ENCODE data around the gene HDAC4. TPM values are rescaled to one million over a fixed set of nuclear protein-coding genes. Genes with fewer than 3 reads are reported as not detected.

HDAC4 gene
- polyA plus RNA-seq, 1 experiment: 4.4 TPM

GRCh38 chr2:239095460-239096081 is 305.2 kb downstream of the HDAC4 start:
- TF ChIP-seq CTCF (IDR thresholded peaks at IDR 0.05; ENCODE audit: insufficient read depth, low read depth, low read length): no peak
- Histone ChIP-seq H3K27me3 (ENCODE audit: control insufficient read depth, insufficient read depth, low read length) (no peaks in the 10 kb centered on the region), H3K4me3 (ENCODE audit: low read depth, low read length) (no peak overlapping the region), H3K36me3 (ENCODE audit: control insufficient read depth, insufficient read depth, low read length) (no peaks in the 10 kb centered on the region; the same call in 1 of the 2 replicates)
- DNase-seq (ENCODE audit: low read depth): no peak
- CTCF ChIA-PET: interaction anchor here (1.5 kb wide), 1 partner anchor 11 kb away, joined by 5 read pairs; no protein-coding TSS in a partner anchor
- POLR2A ChIA-PET: no interaction called here

DNA sequence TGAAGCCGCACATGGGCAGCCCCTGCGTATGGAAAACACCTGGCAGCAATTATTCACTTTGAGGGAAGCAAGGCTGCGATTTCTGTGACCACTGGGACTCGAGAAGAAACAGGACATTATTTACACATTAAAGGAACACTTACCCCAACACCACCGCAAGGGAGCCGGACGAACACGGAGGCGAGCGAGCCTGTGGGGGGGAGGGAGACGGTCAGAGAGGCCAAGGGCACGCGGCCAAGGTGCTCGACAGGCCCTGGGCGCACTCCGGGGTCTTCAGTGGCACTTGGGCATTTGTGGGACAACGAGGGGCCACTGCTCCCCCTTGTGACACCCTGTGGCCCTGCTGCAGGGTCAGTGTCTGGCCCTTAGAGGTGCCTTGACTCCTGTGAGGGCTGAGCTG is 306.0 kb downstream of the HDAC4 start:
- Histone ChIP-seq H3K4me3 (ENCODE audit: low read depth, low read length) (no peak overlapping the region), H3K36me3 (ENCODE audit: control insufficient read depth, insufficient read depth, low read length) (no peaks in the 10 kb centered on the region; the same call in 1 of the 2 replicates), H3K27me3 (ENCODE audit: control insufficient read depth, insufficient read depth, low read length) (no peaks in the 10 kb centered on the region)
- TF ChIP-seq CTCF (IDR thresholded peaks at IDR 0.05; ENCODE audit: insufficient read depth, low read depth, low read length): no peak
- ChIA-PET CTCF (interaction anchor here (1.5 kb wide), 1 partner anchor 12 kb away, joined by 5 read pairs; no protein-coding TSS in a partner anchor), POLR2A (no interaction called here)
- DNase-seq (ENCODE audit: low read depth): no peak

- POLR2A ChIA-PET: no interaction called here
Measured at GRCh38 chr2:239093952-239094351, 306.9 kb downstream of the HDAC4 start.

DNA sequence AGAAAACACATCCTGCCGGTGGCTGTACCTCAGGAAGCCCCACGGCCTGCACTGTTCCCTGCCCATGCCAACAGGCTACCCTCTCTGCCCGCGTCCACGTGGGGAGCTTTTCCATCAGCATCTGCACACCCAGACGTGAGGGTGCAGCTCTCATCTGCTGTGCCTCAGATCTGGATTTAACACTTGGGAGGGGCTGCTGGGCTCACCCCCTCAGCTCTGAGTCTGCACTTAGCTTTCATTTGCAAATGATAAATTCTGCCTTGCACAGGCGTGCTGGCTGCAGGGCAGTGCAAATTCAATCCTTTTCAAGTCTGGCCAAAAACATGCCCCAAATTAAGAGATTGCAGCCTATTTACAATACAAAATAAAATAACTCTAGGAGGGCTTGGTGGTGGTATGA is 307.3 kb downstream of the HDAC4 start:
- DNase-seq (ENCODE audit: low read depth): no peak
- POLR2A ChIA-PET: no interaction called here
- Histone ChIP-seq H3K4me3 (ENCODE audit: low read depth, low read length) (no peak overlapping the region), H3K27me3 (ENCODE audit: control insufficient read depth, insufficient read depth, low read length) (no peaks in the 10 kb centered on the region), H3K36me3 (ENCODE audit: control insufficient read depth, insufficient read depth, low read length) (no peaks in the 10 kb centered on the region; the same call in 1 of the 2 replicates)
- CTCF ChIA-PET: no interaction called here
- TF ChIP-seq CTCF (IDR thresholded peaks at IDR 0.05; ENCODE audit: insufficient read depth, low read depth, low read length): no peak

More at GRCh38 chr2:239093952-239094351, 306.9 kb downstream of the HDAC4 start:
- Histone ChIP-seq H3K27me3 (ENCODE audit: control insufficient read depth, insufficient read depth, low read length) (no peaks in the 10 kb centered on the region), H3K4me3 (ENCODE audit: low read depth, low read length) (no peak overlapping the region), H3K36me3 (ENCODE audit: control insufficient read depth, insufficient read depth, low read length) (no peaks in the 10 kb centered on the region; the same call in 1 of the 2 replicates)
- DNase-seq (ENCODE audit: low read depth): no peak
- CTCF ChIA-PET: no interaction called here
- 0 out of 2 replicates have a peak, but pooled peaks have one; percentile 25 for TF ChIP-seq CTCF (IDR thresholded peaks at IDR 0.05; ENCODE audit: insufficient read depth, low read depth, low read length)

- ChIA-PET POLR2A (no interaction called here), CTCF (no interaction called here)
- Histone ChIP-seq H3K27me3 (ENCODE audit: control insufficient read depth, insufficient read depth, low read length) (no peaks in the 10 kb centered on the region), H3K4me3 (ENCODE audit: low read depth, low read length) (no peak overlapping the region), H3K36me3 (ENCODE audit: control insufficient read depth, insufficient read depth, low read length) (no peaks in the 10 kb centered on the region; the same call in 1 of the 2 replicates)
- DNase-seq (ENCODE audit: low read depth): no peak
- no peak for TF ChIP-seq CTCF (IDR thresholded peaks at IDR 0.05; ENCODE audit: insufficient read depth, low read depth, low read length)
Measured at GRCh38 chr2:239092571-239093294, 308.1 kb downstream of the HDAC4 start.
